Small intestine (tissue), 7 donors: Measurements from ENCODE around the gene DOCK2. TPM values are rescaled to one million over a fixed set of nuclear protein-coding genes. Genes with fewer than 3 reads are reported as not detected.
A peak's percentile ranks its signal among the peaks of the same experiment; 100 is the strongest.

Experiments used
- DNase-seq, 2 donors: peaks; one replicate each; pipeline versions ENCODE4 v3.0.0 to v3.0.0-alpha.2; 2013
- FAIRE-seq: peaks from 2 replicates; lab custom pipeline; 2012; peaks lifted over from hg19 to GRCh38; lab: Jason Lieb, UNC
- H3K27ac ChIP-seq, 3 donors: one replicate each; pipeline ENCODE4 v1.5.1; 2013; ENCODE audit warnings: low read length in 2 of 3, mild to moderate bottlenecking in 2 of 3, control low read depth in 1 of 3, inconsistent platforms in 1 of 3, low read depth in 1 of 3, moderate library complexity in 1 of 3
- H3K27me3 ChIP-seq, 3 donors: one replicate each; pipeline ENCODE4 v1.6.1; 2013; ENCODE audit warnings: low read length in 3 of 3, inconsistent platforms in 1 of 3; ENCODE audit not compliant: control insufficient read depth in 3 of 3, insufficient read depth in 3 of 3
- H3K36me3 ChIP-seq, 3 donors: one replicate each; pipeline ENCODE4 v1.6.1; 2013; ENCODE audit warnings: low read length in 3 of 3, inconsistent platforms in 1 of 3, low read depth in 1 of 3, mild to moderate bottlenecking in 1 of 3, moderate library complexity in 1 of 3; ENCODE audit not compliant: control insufficient read depth in 3 of 3, insufficient read depth in 2 of 3
- H3K4me1 ChIP-seq, 3 donors: one replicate each; pipeline ENCODE4 v1.6.1; 2013; ENCODE audit warnings: low read length in 2 of 3, inconsistent platforms in 1 of 3, low read depth in 1 of 3, mild to moderate bottlenecking in 1 of 3, moderate library complexity in 1 of 3; ENCODE audit not compliant: control insufficient read depth in 3 of 3, insufficient read depth in 2 of 3
- H3K4me3 ChIP-seq, 3 donors: one replicate each; pipeline ENCODE4 v1.5.1; 2013; ENCODE audit warnings: low read length in 3 of 3, control low read depth in 1 of 3, inconsistent platforms in 1 of 3, low read depth in 1 of 3, mild to moderate bottlenecking in 1 of 3, moderate library complexity in 1 of 3
- H3K9me3 ChIP-seq, 2 donors: one replicate each; pipeline ENCODE4 v1.6.1; 2013; ENCODE audit warnings: low read depth in 1 of 2, low read length in 1 of 2; ENCODE audit not compliant: control insufficient read depth in 2 of 2, insufficient read depth in 1 of 2
- WGBS, 3 donors: extraction: QIAGEN DNeasy Blood & Tissue Kit; methylation state at CpG; one replicate each; pipeline ENCODE4 v1.1.7; 2013; 5-methylcytosine and 5-hydroxymethylcytosine counted together
- polyA plus RNA-seq, 4 donors: library from polyadenylated mRNA; stranded (reverse) in 3 of 4; unstranded in 1 of 4; fragments of 200-250 nt in 3 of 4; fragments of 120-200 nt in 1 of 4; gene quantifications; one replicate each; pipeline versions ENCODE4 v1.2.1 to v1.2.3, GENCODE V29; 2013
- donor health status: healthy with polysubstance abuse.
- donor health status: control.
- donor health status: control.
- donor health status: Bipolar disorder and iron deficiency.
- donor health status: healthy.

The DOCK2 gene
- polyA plus RNA-seq, 4 donors: 1.3 to 5.9 (median 3.0) TPM

- no peak overlapping the region for H3K4me3 ChIP-seq
- H3K4me1 ChIP-seq: no peaks in the 10 kb centered on the region
- H3K9me3 ChIP-seq: no peaks in the 10 kb centered on the region
- no peak for DNase-seq
- no peaks in the 10 kb centered on the region for H3K27me3 ChIP-seq
- FAIRE-seq: no peak
- H3K27ac ChIP-seq: no peak overlapping the region
- 19 to 64% (median 46%) methylated on average over 2 of the region's 2 CpGs for WGBS, 3 donors
- H3K36me3 ChIP-seq: no peaks in the 10 kb centered on the region
Measured at GRCh38 chr5:169697511-169697890, 60.4 kb downstream of the DOCK2 start.

GRCh38 chr5:169697976-169698375 lies 60.9 kb downstream of the DOCK2 start:
- Histone ChIP-seq H3K27ac (no peak overlapping the region), H3K27me3 (no peaks in the 10 kb centered on the region), H3K9me3 (no peaks in the 10 kb centered on the region), H3K4me3 (no peak overlapping the region), H3K36me3 (no peaks in the 10 kb centered on the region), H3K4me1 (no peaks in the 10 kb centered on the region)
- FAIRE-seq (no peak), DNase-seq (no peak)
- WGBS, 3 donors: 63 to 77% (median 72%) methylated on average over 3 of the region's 3 CpGs

GRCh38 chr5:169700611-169701010 lies 63.5 kb downstream of the DOCK2 start:
- no peaks in the 10 kb centered on the region for H3K36me3 ChIP-seq
- FAIRE-seq (no peak), DNase-seq (no peak)
- no peaks in the 10 kb centered on the region for H3K4me1 ChIP-seq
- H3K9me3 ChIP-seq: no peaks in the 10 kb centered on the region
- no peaks in the 10 kb centered on the region for H3K27me3 ChIP-seq
- H3K27ac ChIP-seq: no peak overlapping the region
- no peak overlapping the region for H3K4me3 ChIP-seq
- WGBS, 3 donors: 78 to 86% (median 85%) methylated on average over 5 of the region's 5 CpGs

GRCh38 chr5:169701910-169702451 lies 64.9 kb downstream of the DOCK2 start:
- H3K9me3 ChIP-seq: no peaks in the 10 kb centered on the region
- FAIRE-seq: no peak
- no peaks in the 10 kb centered on the region for H3K27me3 ChIP-seq
- no peak overlapping the region for H3K27ac ChIP-seq
- peak; percentile 1 to 8 for DNase-seq
- H3K4me1 ChIP-seq: no peaks in the 10 kb centered on the region
- 54 to 61% (median 58%) methylated on average over 8 of the region's 8 CpGs for WGBS, 3 donors
- no peaks in the 10 kb centered on the region for H3K36me3 ChIP-seq
- no peak overlapping the region for H3K4me3 ChIP-seq

GRCh38 chr5:169702693-169703481 lies 65.8 kb downstream of the DOCK2 start:
- no peaks in the 10 kb centered on the region for H3K27me3 ChIP-seq
- no peak overlapping the region for H3K27ac ChIP-seq
- no peak overlapping the region for H3K4me3 ChIP-seq
- DNase-seq: no peak
- no peaks in the 10 kb centered on the region for H3K4me1 ChIP-seq
- no peaks in the 10 kb centered on the region for H3K9me3 ChIP-seq
- WGBS, 3 donors: 72 to 76% (median 76%) methylated on average over 7 of the region's 7 CpGs
- H3K36me3 ChIP-seq: no peaks in the 10 kb centered on the region
- FAIRE-seq: no peak

GRCh38 chr5:169703813-169704212 lies 66.7 kb downstream of the DOCK2 start:
- WGBS, 3 donors: 51 to 73% (median 71%) methylated on average over 2 of the region's 2 CpGs
- H3K9me3 ChIP-seq: no peaks in the 10 kb centered on the region
- no peak overlapping the region for H3K27ac ChIP-seq
- FAIRE-seq (no peak), DNase-seq (no peak)
- no peaks in the 10 kb centered on the region for H3K36me3 ChIP-seq
- H3K4me1 ChIP-seq: no peaks in the 10 kb centered on the region
- H3K4me3 ChIP-seq: no peak overlapping the region
- no peaks in the 10 kb centered on the region for H3K27me3 ChIP-seq

- no peak overlapping the region for H3K4me3 ChIP-seq
- H3K9me3 ChIP-seq: no peaks in the 10 kb centered on the region
- H3K27me3 ChIP-seq: no peaks in the 10 kb centered on the region
- H3K36me3 ChIP-seq: no peaks in the 10 kb centered on the region
- FAIRE-seq: no peak
- no peak for DNase-seq
- no peak overlapping the region for H3K27ac ChIP-seq
- 81 to 94% (median 90%) methylated on average over 2 of the region's 2 CpGs for WGBS, 3 donors
- H3K4me1 ChIP-seq: no peaks in the 10 kb centered on the region
Measured at GRCh38 chr5:169705322-169705721, 68.2 kb downstream of the DOCK2 start.

- 65 to 85% (median 70%) methylated on average over 1 of the region's 1 CpG for WGBS, 3 donors
- Histone ChIP-seq H3K27ac (no peak overlapping the region), H3K4me3 (no peak overlapping the region), H3K9me3 (no peaks in the 10 kb centered on the region), H3K4me1 (no peaks in the 10 kb centered on the region), H3K27me3 (peaks cover 0 to under 1% (median 0%) of the 10 kb centered on the region in 3 donors), H3K36me3 (no peaks in the 10 kb centered on the region)
- no peak for FAIRE-seq
- no peak for DNase-seq
Measured at GRCh38 chr5:169706071-169706470, 69.0 kb downstream of the DOCK2 start.
